HCT116 (cell line): ENCODE results near the gene MST1R. TPM values are rescaled to one million over a fixed set of nuclear protein-coding genes. Genes with fewer than 3 reads are reported as not detected.

Source experiments
- ATAC-seq: fragments of 200-7000 bp; cut with Tn5 transposase; 2 replicates; pipeline ENCODE4 v1.9.1; 2020; ENCODE audit warnings: mild to moderate bottlenecking, moderate library complexity
- BruUV-seq: library from RNA; stranded (reverse); fragments of 400-500 nt; replicated peaks from 2 replicates; lab custom pipeline; 2021; lab: Mats Ljungman, UMichigan
- CTCF ChIA-PET: fragments of 300-600 bp; sonication (Branson Sonifier 250); formaldehyde crosslinking; loops from one replicate; lab custom pipeline; 2021; ENCODE audit warnings: antibody characterized with exemption; lab: Charles Lee
- POLR2A ChIA-PET: fragments of 300-600, 350-600 bp; sonication (Branson Sonifier 250); formaldehyde crosslinking; loops from one replicate; lab custom pipeline; 2021; ENCODE audit warnings: antibody characterized with exemption; lab: Charles Lee
- RAD21 ChIA-PET, 2 experiments: fragments of 300-600 bp; sonication (Branson Sonifier 250); formaldehyde crosslinking; loops; one replicate each; lab custom pipeline; 2023; ENCODE audit warnings: low total read pairs in 2 of 2; ENCODE audit not compliant: uncharacterized antibody in 2 of 2, unreplicated experiment in 2 of 2, low non-redundant PET in 1 of 2; lab: Charles Lee
- DNase-seq: peaks from one replicate; pipeline ENCODE4 v3.0.0-alpha.2; 2010; ENCODE audit warnings: low read depth, low spot score
- H2AFZ ChIP-seq: fragments of 200-600 bp; shearing (Covaris generic), sonication (generic); 2 replicates; pipeline ENCODE4 v1.6.1; 2017; ENCODE audit warnings: low read depth, mixed run types, mixed read lengths, antibody characterized with exemption, low read length; ENCODE audit not compliant: poor library complexity, severe bottlenecking
- H3K27ac ChIP-seq: 2 replicates; pipeline ENCODE4 v1.5.1; 2012; ENCODE audit warnings: low read depth, low read length
- H3K27me3 ChIP-seq: fragments of 200-600 bp; sonication (generic); 2 replicates; pipeline ENCODE4 v1.6.1; 2016; ENCODE audit warnings: mixed run types, low read length, mixed read lengths; ENCODE audit not compliant: insufficient read depth
- H3K36me3 ChIP-seq, 2 experiments: fragments of 200-500 bp in 1 of 2; fragments of 200-600 bp in 1 of 2; sonication (Bioruptor generic) in 1 of 2; sonication (generic) in 1 of 2; 2 replicates each; pipeline versions ENCODE4 v1.5.1 to v1.6.1; 2014 to 2016; ENCODE audit warnings: low read length in 2 of 2, inconsistent platforms in 1 of 2, mixed read lengths in 1 of 2, mixed run types in 1 of 2; ENCODE audit not compliant: insufficient read depth in 2 of 2, control insufficient read depth in 1 of 2
- H3K4me1 ChIP-seq, 2 experiments: fragments of 200-600 bp in 1 of 2; sonication (generic) in 1 of 2; 2 replicates each; pipeline versions ENCODE4 v1.5.1 to v1.6.1; 2012 to 2017; ENCODE audit warnings: low read length in 2 of 2, inconsistent platforms in 1 of 2, mild to moderate bottlenecking in 1 of 2, mixed read lengths in 1 of 2, mixed run types in 1 of 2, moderate library complexity in 1 of 2; ENCODE audit not compliant: insufficient read depth in 2 of 2, control insufficient read depth in 1 of 2
- H3K4me2 ChIP-seq: fragments of 200-600 bp; sonication (generic); 2 replicates; pipeline ENCODE4 v1.6.1; 2017; ENCODE audit warnings: mixed run types, low read length, mixed read lengths
- H3K4me3 ChIP-seq, 2 experiments: fragments of 200-600 bp in 1 of 2; sonication (generic) in 1 of 2; replicated peaks in 1 of 2; 2 replicates each; pipeline ENCODE4 v1.5.1; 2011 to 2016; ENCODE audit warnings: low read length in 2 of 2, control low read depth in 1 of 2, low read depth in 1 of 2, mild to moderate bottlenecking in 1 of 2, mixed read lengths in 1 of 2, mixed run types in 1 of 2
- H3K79me2 ChIP-seq: fragments of 200-600 bp; sonication (generic); 2 replicates; pipeline ENCODE4 v1.6.1; 2017; ENCODE audit warnings: mild to moderate bottlenecking, mixed run types, low read length, moderate library complexity, mixed read lengths; ENCODE audit not compliant: insufficient read depth
- H3K9ac ChIP-seq: fragments of 200-600 bp; sonication (generic); 2 replicates; pipeline ENCODE4 v1.6.1; 2016; ENCODE audit warnings: low read length, mixed read lengths
- H3K9me2 ChIP-seq: fragments of 200-600 bp; sonication (generic), shearing (Covaris generic); 2 replicates; pipeline ENCODE4 v1.6.1; 2017; ENCODE audit warnings: mixed run types, mild to moderate bottlenecking, moderate library complexity; ENCODE audit not compliant: insufficient read depth
- H3K9me3 ChIP-seq, 2 experiments: fragments of 200-500 bp in 1 of 2; fragments of 200-600 bp in 1 of 2; sonication (Bioruptor generic) in 1 of 2; sonication (generic) in 1 of 2; 2 replicates each; pipeline ENCODE4 v1.6.1; 2014 to 2017; ENCODE audit warnings: low read length in 2 of 2, mixed read lengths in 2 of 2, inconsistent platforms in 1 of 2, low read depth in 1 of 2, mild to moderate bottlenecking in 1 of 2, mixed run types in 1 of 2, moderate library complexity in 1 of 2; ENCODE audit not compliant: control insufficient read depth in 1 of 2, insufficient read depth in 1 of 2
- H4K20me1 ChIP-seq: fragments of 200-600 bp; sonication (generic), shearing (Covaris generic); 2 replicates; pipeline ENCODE4 v1.6.1; 2017; ENCODE audit warnings: mixed run types, mild to moderate bottlenecking, moderate library complexity; ENCODE audit not compliant: insufficient read depth
- ATF3 ChIP-seq: IDR thresholded peaks from 2 replicates; pipeline ENCODE4 v1.6.1; 2012
- CTCF ChIP-seq, 3 experiments: fragments of 200-600 bp in 1 of 3; sonication (generic) in 1 of 3; IDR thresholded peaks in 2 of 3; conservative IDR thresholded peaks in 1 of 3; 2 replicates each; pipeline ENCODE4 v1.5.1; 2012 to 2017; ENCODE audit warnings: low read depth in 2 of 3, low read length in 2 of 3, antibody characterized with exemption in 1 of 3, borderline replicate concordance in 1 of 3, control low read depth in 1 of 3, mild to moderate bottlenecking in 1 of 3, mixed read lengths in 1 of 3, mixed run types in 1 of 3, moderate library complexity in 1 of 3; ENCODE audit not compliant: insufficient read depth in 1 of 3
- EGR1 ChIP-seq: IDR thresholded peaks from 2 replicates; pipeline ENCODE4 v1.6.1; 2012; ENCODE audit warnings: low read depth
- EZH2 ChIP-seq: fragments of 200-600 bp; sonication (generic); IDR thresholded peaks from 2 replicates; pipeline ENCODE4 v1.6.1; 2017; ENCODE audit warnings: antibody characterized with exemption, mixed run types
- EZH2phosphoT487 ChIP-seq: fragments of 200-600 bp; IDR thresholded peaks from 2 replicates; pipeline ENCODE4 v1.6.1; 2018; ENCODE audit warnings: antibody characterized with exemption, borderline replicate concordance
- FOSL1 ChIP-seq: IDR thresholded peaks from 2 replicates; pipeline ENCODE4 v1.6.1; 2012; ENCODE audit warnings: low read depth
- JUND ChIP-seq: IDR thresholded peaks from 2 replicates; pipeline ENCODE4 v1.6.1; 2012
- POLR2A ChIP-seq: IDR thresholded peaks from 2 replicates; pipeline ENCODE4 v1.7.0; 2011; ENCODE audit warnings: borderline replicate concordance; ENCODE audit not compliant: insufficient read depth, insufficient read length; ENCODE audit errors: extremely low read depth
- POLR2AphosphoS5 ChIP-seq: IDR thresholded peaks from 2 replicates; pipeline ENCODE4 v1.6.1; 2011; ENCODE audit warnings: mild to moderate bottlenecking, low read depth, low read length, moderate library complexity
- RAD21 ChIP-seq: IDR thresholded peaks from 2 replicates; pipeline ENCODE4 v1.6.1; 2012; ENCODE audit warnings: low read depth, mild to moderate bottlenecking
- REST ChIP-seq: IDR thresholded peaks from 2 replicates; pipeline ENCODE4 v1.6.1; 2012; ENCODE audit warnings: low read depth
- SIN3A ChIP-seq: IDR thresholded peaks from 2 replicates; pipeline ENCODE4 v1.6.1; 2012; ENCODE audit warnings: low read depth
- SP1 ChIP-seq: IDR thresholded peaks from 2 replicates; pipeline ENCODE4 v1.6.1; 2012; ENCODE audit warnings: low read depth
- SRF ChIP-seq: IDR thresholded peaks from 2 replicates; pipeline ENCODE4 v1.6.1; 2012; ENCODE audit warnings: low read depth
- TCF7L2 ChIP-seq: IDR thresholded peaks from 2 replicates; pipeline ENCODE4 v1.7.0; 2011; ENCODE audit warnings: borderline replicate concordance, inconsistent platforms; ENCODE audit not compliant: insufficient read depth, insufficient read length; ENCODE audit errors: extremely low read depth
- YY1 ChIP-seq: IDR thresholded peaks from 2 replicates; pipeline ENCODE4 v1.6.1; 2011; ENCODE audit warnings: low read length, low read depth, moderate library complexity, mild to moderate bottlenecking; ENCODE audit not compliant: insufficient replicate concordance; ENCODE audit errors: extremely low read depth
- ZBTB33 ChIP-seq: IDR thresholded peaks from 2 replicates; pipeline ENCODE4 v1.6.1; 2011; ENCODE audit warnings: mild to moderate bottlenecking, low read length, moderate library complexity; ENCODE audit not compliant: insufficient replicate concordance; ENCODE audit errors: extremely low read depth
- ZNF274 ChIP-seq: fragments of 200-500 bp; sonication (Bioruptor generic); IDR thresholded peaks from 2 replicates; pipeline ENCODE4 v1.6.1; 2014; ENCODE audit warnings: mild to moderate bottlenecking, low read depth, low read length, inconsistent platforms
- intact Hi-C: fragments of 100-400 bp; cut with micrococcal nuclease; formaldehyde crosslinking; loops from 2 replicates; pipeline ENCODE4 v1.10.0; 2022
- total RNA-seq: library from RNA; stranded (reverse); gene quantifications from one replicate; pipeline ENCODE4 v1.2.1, GENCODE V29; 2021; ENCODE audit not compliant: unreplicated experiment

Gene MST1R
- total RNA-seq, 1 experiment from 2014 or later = 113 TPM

GRCh38 chr3:49939858-49940666 is 36.4 kb upstream of the MST1R start, which contains the start of gene RBM6:
Gene RBM6, plus strand, starts transcription at chr3:49940150. Its CDS starts 22,492 bp downstream, at chr3:49962642.
- Histone ChIP-seq H3K9ac (peak within 1 kb of the TSS; percentile 76), H2AFZ (no peak within 1 kb of the TSS), H3K79me2 (peaks cover 50% of the 10 kb centered on the region), H3K9me3 (no peaks in the 10 kb centered on the region), H3K36me3 (no peaks in the 10 kb centered on the region), H3K27me3 (no peaks in the 10 kb centered on the region), H3K9me2 (no peaks in the 10 kb centered on the region), H3K4me3 (peak within 1 kb of the TSS; percentile 82 to 96), H3K4me2 (peak within 1 kb of the TSS; percentile 95), H3K4me1 (peaks cover 5 to 15% of the 10 kb centered on the region in 2 experiments; a peak in 3 of 4 replicates), H3K27ac (peak within 1 kb of the TSS; percentile 91), H4K20me1 (peaks cover 3% of the 10 kb centered on the region; the same call in 1 of the 2 replicates)
- intact Hi-C loops = no loop called here
- ATAC-seq = peak; percentile 97
- CTCF ChIA-PET = interaction anchor here (1.3 to 2.5 kb wide), 3 partner anchors 9 to 239 kb away, joined by 3 to 15 read pairs (median 4); partner anchors contain the start of gene MON1A
- no TSS peak for BruUV-seq
- POLR2A ChIA-PET = interaction anchor here (0.6 to 2.5 kb wide), 7 partner anchors 9 to 148 kb away, joined by 3 to 38 read pairs (median 5); partner anchors contain the start of gene MON1A
- RAD21 ChIA-PET = interaction anchor here in 1 of 2 experiments (0.6 to 1.4 kb wide), 3 partner anchors 39 to 265 kb away, joined by 3 to 4 read pairs (median 3); partner anchors contain the start of gene SLC38A3
- DNase-seq = peak; percentile 93
- TF ChIP-seq EZH2phosphoT487 = no peak
- peak; percentile 74 for TF ChIP-seq POLR2A
- peak; percentile 93 for TF ChIP-seq SRF
- TF ChIP-seq CTCF (IDR thresholded peaks at IDR 0.05 in 2 of 3, conservative IDR thresholded peaks at IDR 0.05 in 1 of 3; ENCODE audit: borderline replicate concordance in 1 of 3, insufficient read depth in 1 of 3, low read depth in 2 of 3, low read length in 2 of 3) = no peak
- no peak for TF ChIP-seq ZBTB33
- no peak for TF ChIP-seq EZH2
- TF ChIP-seq REST = no peak
- TF ChIP-seq POLR2AphosphoS5 = peak; percentile 87
- no peak for TF ChIP-seq RAD21
- no peak for TF ChIP-seq FOSL1
- peak; percentile 80 for TF ChIP-seq SIN3A
- peak; percentile 90 for TF ChIP-seq SP1
- peak; percentile 99 for TF ChIP-seq TCF7L2
- TF ChIP-seq YY1 = peak; percentile 54
- TF ChIP-seq ATF3 = no peak
- TF ChIP-seq ZNF274 = no peak
- TF ChIP-seq EGR1 = no peak
- no peak for TF ChIP-seq JUND
